HCT116 (cell line): ENCODE results near the gene FAM199X. TPM values are rescaled to one million over a fixed set of nuclear protein-coding genes. Genes with fewer than 3 reads are reported as not detected.

Source experiments
- ATAC-seq: fragments of 200-7000 bp; cut with Tn5 transposase; 2 replicates; pipeline ENCODE4 v1.9.1; 2020; ENCODE audit warnings: mild to moderate bottlenecking, moderate library complexity
- BruUV-seq: library from RNA; stranded (reverse); fragments of 400-500 nt; replicated peaks from 2 replicates; lab custom pipeline; 2021; lab: Mats Ljungman, UMichigan
- CTCF ChIA-PET: fragments of 300-600 bp; sonication (Branson Sonifier 250); formaldehyde crosslinking; loops from one replicate; lab custom pipeline; 2021; ENCODE audit warnings: antibody characterized with exemption; lab: Charles Lee
- POLR2A ChIA-PET: fragments of 300-600, 350-600 bp; sonication (Branson Sonifier 250); formaldehyde crosslinking; loops from one replicate; lab custom pipeline; 2021; ENCODE audit warnings: antibody characterized with exemption; lab: Charles Lee
- RAD21 ChIA-PET, 2 experiments: fragments of 300-600 bp; sonication (Branson Sonifier 250); formaldehyde crosslinking; loops; one replicate each; lab custom pipeline; 2023; ENCODE audit warnings: low total read pairs in 2 of 2; ENCODE audit not compliant: uncharacterized antibody in 2 of 2, unreplicated experiment in 2 of 2, low non-redundant PET in 1 of 2; lab: Charles Lee
- DNase-seq: peaks from one replicate; pipeline ENCODE4 v3.0.0-alpha.2; 2010; ENCODE audit warnings: low read depth, low spot score
- H2AFZ ChIP-seq: fragments of 200-600 bp; shearing (Covaris generic), sonication (generic); 2 replicates; pipeline ENCODE4 v1.6.1; 2017; ENCODE audit warnings: low read depth, mixed run types, mixed read lengths, antibody characterized with exemption, low read length; ENCODE audit not compliant: poor library complexity, severe bottlenecking
- H3K27ac ChIP-seq: 2 replicates; pipeline ENCODE4 v1.5.1; 2012; ENCODE audit warnings: low read depth, low read length
- H3K27me3 ChIP-seq: fragments of 200-600 bp; sonication (generic); 2 replicates; pipeline ENCODE4 v1.6.1; 2016; ENCODE audit warnings: mixed run types, low read length, mixed read lengths; ENCODE audit not compliant: insufficient read depth
- H3K36me3 ChIP-seq, 2 experiments: fragments of 200-500 bp in 1 of 2; fragments of 200-600 bp in 1 of 2; sonication (Bioruptor generic) in 1 of 2; sonication (generic) in 1 of 2; 2 replicates each; pipeline versions ENCODE4 v1.5.1 to v1.6.1; 2014 to 2016; ENCODE audit warnings: low read length in 2 of 2, inconsistent platforms in 1 of 2, mixed read lengths in 1 of 2, mixed run types in 1 of 2; ENCODE audit not compliant: insufficient read depth in 2 of 2, control insufficient read depth in 1 of 2
- H3K4me1 ChIP-seq, 2 experiments: fragments of 200-600 bp in 1 of 2; sonication (generic) in 1 of 2; 2 replicates each; pipeline versions ENCODE4 v1.5.1 to v1.6.1; 2012 to 2017; ENCODE audit warnings: low read length in 2 of 2, inconsistent platforms in 1 of 2, mild to moderate bottlenecking in 1 of 2, mixed read lengths in 1 of 2, mixed run types in 1 of 2, moderate library complexity in 1 of 2; ENCODE audit not compliant: insufficient read depth in 2 of 2, control insufficient read depth in 1 of 2
- H3K4me2 ChIP-seq: fragments of 200-600 bp; sonication (generic); 2 replicates; pipeline ENCODE4 v1.6.1; 2017; ENCODE audit warnings: mixed run types, low read length, mixed read lengths
- H3K4me3 ChIP-seq, 2 experiments: fragments of 200-600 bp in 1 of 2; sonication (generic) in 1 of 2; replicated peaks in 1 of 2; 2 replicates each; pipeline ENCODE4 v1.5.1; 2011 to 2016; ENCODE audit warnings: low read length in 2 of 2, control low read depth in 1 of 2, low read depth in 1 of 2, mild to moderate bottlenecking in 1 of 2, mixed read lengths in 1 of 2, mixed run types in 1 of 2
- H3K79me2 ChIP-seq: fragments of 200-600 bp; sonication (generic); 2 replicates; pipeline ENCODE4 v1.6.1; 2017; ENCODE audit warnings: mild to moderate bottlenecking, mixed run types, low read length, moderate library complexity, mixed read lengths; ENCODE audit not compliant: insufficient read depth
- H3K9ac ChIP-seq: fragments of 200-600 bp; sonication (generic); 2 replicates; pipeline ENCODE4 v1.6.1; 2016; ENCODE audit warnings: low read length, mixed read lengths
- H3K9me2 ChIP-seq: fragments of 200-600 bp; sonication (generic), shearing (Covaris generic); 2 replicates; pipeline ENCODE4 v1.6.1; 2017; ENCODE audit warnings: mixed run types, mild to moderate bottlenecking, moderate library complexity; ENCODE audit not compliant: insufficient read depth
- H3K9me3 ChIP-seq, 2 experiments: fragments of 200-500 bp in 1 of 2; fragments of 200-600 bp in 1 of 2; sonication (Bioruptor generic) in 1 of 2; sonication (generic) in 1 of 2; 2 replicates each; pipeline ENCODE4 v1.6.1; 2014 to 2017; ENCODE audit warnings: low read length in 2 of 2, mixed read lengths in 2 of 2, inconsistent platforms in 1 of 2, low read depth in 1 of 2, mild to moderate bottlenecking in 1 of 2, mixed run types in 1 of 2, moderate library complexity in 1 of 2; ENCODE audit not compliant: control insufficient read depth in 1 of 2, insufficient read depth in 1 of 2
- H4K20me1 ChIP-seq: fragments of 200-600 bp; sonication (generic), shearing (Covaris generic); 2 replicates; pipeline ENCODE4 v1.6.1; 2017; ENCODE audit warnings: mixed run types, mild to moderate bottlenecking, moderate library complexity; ENCODE audit not compliant: insufficient read depth
- ATF3 ChIP-seq: IDR thresholded peaks from 2 replicates; pipeline ENCODE4 v1.6.1; 2012
- EZH2 ChIP-seq: fragments of 200-600 bp; sonication (generic); IDR thresholded peaks from 2 replicates; pipeline ENCODE4 v1.6.1; 2017; ENCODE audit warnings: antibody characterized with exemption, mixed run types
- EZH2phosphoT487 ChIP-seq: fragments of 200-600 bp; IDR thresholded peaks from 2 replicates; pipeline ENCODE4 v1.6.1; 2018; ENCODE audit warnings: antibody characterized with exemption, borderline replicate concordance
- MAX ChIP-seq: IDR thresholded peaks from 2 replicates; pipeline ENCODE4 v1.6.1; 2012
- POLR2AphosphoS5 ChIP-seq: IDR thresholded peaks from 2 replicates; pipeline ENCODE4 v1.6.1; 2011; ENCODE audit warnings: mild to moderate bottlenecking, low read depth, low read length, moderate library complexity
- RAD21 ChIP-seq: IDR thresholded peaks from 2 replicates; pipeline ENCODE4 v1.6.1; 2012; ENCODE audit warnings: low read depth, mild to moderate bottlenecking
- SIN3A ChIP-seq: IDR thresholded peaks from 2 replicates; pipeline ENCODE4 v1.6.1; 2012; ENCODE audit warnings: low read depth
- SP1 ChIP-seq: IDR thresholded peaks from 2 replicates; pipeline ENCODE4 v1.6.1; 2012; ENCODE audit warnings: low read depth
- SRF ChIP-seq: IDR thresholded peaks from 2 replicates; pipeline ENCODE4 v1.6.1; 2012; ENCODE audit warnings: low read depth
- TCF7L2 ChIP-seq: IDR thresholded peaks from 2 replicates; pipeline ENCODE4 v1.7.0; 2011; ENCODE audit warnings: borderline replicate concordance, inconsistent platforms; ENCODE audit not compliant: insufficient read depth, insufficient read length; ENCODE audit errors: extremely low read depth
- YY1 ChIP-seq: IDR thresholded peaks from 2 replicates; pipeline ENCODE4 v1.6.1; 2011; ENCODE audit warnings: low read length, low read depth, moderate library complexity, mild to moderate bottlenecking; ENCODE audit not compliant: insufficient replicate concordance; ENCODE audit errors: extremely low read depth
- ZBTB33 ChIP-seq: IDR thresholded peaks from 2 replicates; pipeline ENCODE4 v1.6.1; 2011; ENCODE audit warnings: mild to moderate bottlenecking, low read length, moderate library complexity; ENCODE audit not compliant: insufficient replicate concordance; ENCODE audit errors: extremely low read depth
- ZFX ChIP-seq: fragments of 450-650 bp; IDR thresholded peaks from 2 replicates; pipeline ENCODE4 v1.6.1; 2017
- ZNF274 ChIP-seq: fragments of 200-500 bp; sonication (Bioruptor generic); IDR thresholded peaks from 2 replicates; pipeline ENCODE4 v1.6.1; 2014; ENCODE audit warnings: mild to moderate bottlenecking, low read depth, low read length, inconsistent platforms
- intact Hi-C: fragments of 100-400 bp; cut with micrococcal nuclease; formaldehyde crosslinking; loops from 2 replicates; pipeline ENCODE4 v1.10.0; 2022
- total RNA-seq: library from RNA; stranded (reverse); gene quantifications from one replicate; pipeline ENCODE4 v1.2.1, GENCODE V29; 2021; ENCODE audit not compliant: unreplicated experiment

FAM199X gene
- total RNA-seq, 1 experiment from 2014 or later, result 21.1 TPM

GRCh38 chrX:104172121-104172520, 5.9 kb downstream of the FAM199X start:
- Histone ChIP-seq H3K4me3 (no peak overlapping the region), H3K27me3 (no peaks in the 10 kb centered on the region), H3K9ac (no peak overlapping the region), H3K9me2 (no peaks in the 10 kb centered on the region), H3K9me3 (no peaks in the 10 kb centered on the region), H3K36me3 (no peaks in the 10 kb centered on the region; a peak in 1 of 4 replicates), H3K79me2 (peaks cover 87% of the 10 kb centered on the region), H4K20me1 (no peaks in the 10 kb centered on the region), H2AFZ (no peak overlapping the region), H3K27ac (no peak overlapping the region), H3K4me2 (no peak overlapping the region)
- DNase-seq, result no peak
- ChIA-PET POLR2A (no interaction called here), RAD21 (no interaction called here), CTCF (no interaction called here)
- intact Hi-C loops, result no loop called here
- no TSS peak for BruUV-seq
- ATAC-seq, result no peak
- TF ChIP-seq SP1, result no peak
- no peak for TF ChIP-seq YY1
- TF ChIP-seq, all 23 proteins: peak for 0
- H3K4me1 ChIP-seq, result peaks cover 0 to 8% of the 10 kb centered on the region in 2 experiments; a peak in 1 of 4 replicates

GRCh38 chrX:104172788-104173187, 6.5 kb downstream of the FAM199X start:
- Histone ChIP-seq H3K79me2 (peaks cover 87% of the 10 kb centered on the region), H3K4me3 (no peak overlapping the region), H3K4me2 (no peak overlapping the region), H3K9ac (no peak overlapping the region), H3K9me3 (no peaks in the 10 kb centered on the region), H4K20me1 (no peaks in the 10 kb centered on the region), H3K27me3 (no peaks in the 10 kb centered on the region), H3K27ac (no peak overlapping the region), H2AFZ (no peak overlapping the region), H3K4me1 (peaks cover 0 to 4% of the 10 kb centered on the region in 2 experiments; a peak in 1 of 4 replicates), H3K36me3 (no peaks in the 10 kb centered on the region; a peak in 1 of 4 replicates), H3K9me2 (no peaks in the 10 kb centered on the region)
- POLR2A ChIA-PET, result no interaction called here
- intact Hi-C loops, result no loop called here
- RAD21 ChIA-PET, result no interaction called here
- ATAC-seq, result no peak
- TF ChIP-seq SIN3A, result no peak
- no peak for TF ChIP-seq ZFX
- no peak for TF ChIP-seq TCF7L2
- TF ChIP-seq POLR2AphosphoS5, result no peak
- no peak for TF ChIP-seq ATF3
- TF ChIP-seq EZH2phosphoT487, result no peak
- TF ChIP-seq SP1, result no peak
- no peak for TF ChIP-seq SRF
- no peak for TF ChIP-seq ZNF274
- no peak for TF ChIP-seq ZBTB33
- TF ChIP-seq RAD21, result no peak
- no peak for TF ChIP-seq MAX
- no peak for TF ChIP-seq EZH2
- CTCF ChIA-PET, result no interaction called here
- DNase-seq, result no peak
- BruUV-seq, result no TSS peak
